ENCODE measurements around the gene NFYA. TPM values are rescaled to one million over a fixed set of nuclear protein-coding genes. Genes with fewer than 3 reads are reported as not detected.

NFYA gene
- total and polyA plus RNA-seq, 2 of the 13 experiments (the other 11 are each of a cell fraction or from before 2014, with no cell fraction given): 16.0 to 22.9 TPM

DNA sequence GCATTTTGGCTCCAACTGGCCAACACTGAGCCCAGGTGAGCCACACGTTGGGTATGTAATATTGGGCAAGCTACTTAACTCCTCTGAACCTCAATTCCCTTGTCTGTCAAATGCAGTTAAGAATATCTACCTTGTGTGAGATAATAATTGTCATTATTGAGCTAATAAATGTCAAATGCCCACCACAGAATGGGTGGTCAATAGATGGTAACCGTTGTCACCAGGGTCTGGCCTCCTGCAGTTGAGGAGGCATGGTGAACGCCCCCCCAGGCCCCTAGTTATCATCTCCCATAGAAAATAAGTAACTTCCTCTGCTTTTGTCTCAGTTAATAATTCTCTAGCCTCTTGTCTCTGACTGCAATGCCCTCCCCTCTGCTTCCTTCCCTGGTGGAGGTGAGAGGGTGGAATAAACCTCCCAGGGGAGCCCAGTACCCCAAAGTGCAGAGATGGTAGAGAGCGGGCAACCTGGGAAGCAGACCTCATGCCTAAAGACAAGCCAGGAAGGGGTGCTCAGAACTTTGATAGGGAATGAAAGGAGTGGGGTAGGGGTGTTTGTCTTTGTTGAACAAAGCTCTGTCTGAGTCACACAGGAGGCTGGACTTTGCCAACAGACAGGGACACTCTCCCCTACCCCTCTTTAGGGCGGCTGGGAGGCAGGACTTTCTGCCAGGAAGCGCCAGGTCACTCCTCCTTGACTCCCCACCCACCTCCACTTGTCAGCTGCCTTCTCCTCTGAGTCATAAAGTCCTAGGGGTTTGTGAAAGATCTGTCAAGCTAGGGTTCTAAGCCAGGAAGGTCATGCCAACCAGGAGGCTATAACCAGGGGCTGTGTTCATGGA lies 32.5 kb upstream of the NFYA start (continued):
- TF ChIP-seq SRSF1 (optimal IDR thresholded peaks at IDR 0.05; ENCODE audit: low read depth, low read length): no peak
- TF ChIP-seq MAF1 (CRISPR knock-in tag; IDR thresholded peaks at IDR 0.05; ENCODE audit: borderline replicate concordance): no peak
- TF ChIP-seq TEAD3 (CRISPR knock-in tag; optimal IDR thresholded peaks at IDR 0.05; ENCODE audit: borderline replicate concordance): no peak
- TF ChIP-seq HDAC2 (CRISPR knock-in tag; IDR thresholded peaks at IDR 0.05): peak; percentile 66; the same call in 1 of the 2 replicates
- TF ChIP-seq, protein P1, sequence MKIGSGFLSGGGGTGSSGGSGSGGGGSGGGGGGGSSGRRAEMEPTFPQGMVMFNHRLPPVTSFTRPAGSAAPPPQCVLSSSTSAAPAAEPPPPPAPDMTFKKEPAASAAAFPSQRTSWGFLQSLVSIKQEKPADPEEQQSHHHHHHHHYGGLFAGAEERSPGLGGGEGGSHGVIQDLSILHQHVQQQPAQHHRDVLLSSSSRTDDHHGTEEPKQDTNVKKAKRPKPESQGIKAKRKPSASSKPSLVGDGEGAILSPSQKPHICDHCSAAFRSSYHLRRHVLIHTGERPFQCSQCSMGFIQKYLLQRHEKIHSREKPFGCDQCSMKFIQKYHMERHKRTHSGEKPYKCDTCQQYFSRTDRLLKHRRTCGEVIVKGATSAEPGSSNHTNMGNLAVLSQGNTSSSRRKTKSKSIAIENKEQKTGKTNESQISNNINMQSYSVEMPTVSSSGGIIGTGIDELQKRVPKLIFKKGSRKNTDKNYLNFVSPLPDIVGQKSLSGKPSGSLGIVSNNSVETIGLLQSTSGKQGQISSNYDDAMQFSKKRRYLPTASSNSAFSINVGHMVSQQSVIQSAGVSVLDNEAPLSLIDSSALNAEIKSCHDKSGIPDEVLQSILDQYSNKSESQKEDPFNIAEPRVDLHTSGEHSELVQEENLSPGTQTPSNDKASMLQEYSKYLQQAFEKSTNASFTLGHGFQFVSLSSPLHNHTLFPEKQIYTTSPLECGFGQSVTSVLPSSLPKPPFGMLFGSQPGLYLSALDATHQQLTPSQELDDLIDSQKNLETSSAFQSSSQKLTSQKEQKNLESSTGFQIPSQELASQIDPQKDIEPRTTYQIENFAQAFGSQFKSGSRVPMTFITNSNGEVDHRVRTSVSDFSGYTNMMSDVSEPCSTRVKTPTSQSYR (CRISPR knock-in tag; IDR thresholded peaks at IDR 0.05; ENCODE audit: borderline replicate concordance): no peak
- TF ChIP-seq MAFG (CRISPR knock-in tag; IDR thresholded peaks at IDR 0.05): no peak
- TF ChIP-seq, protein P2, sequence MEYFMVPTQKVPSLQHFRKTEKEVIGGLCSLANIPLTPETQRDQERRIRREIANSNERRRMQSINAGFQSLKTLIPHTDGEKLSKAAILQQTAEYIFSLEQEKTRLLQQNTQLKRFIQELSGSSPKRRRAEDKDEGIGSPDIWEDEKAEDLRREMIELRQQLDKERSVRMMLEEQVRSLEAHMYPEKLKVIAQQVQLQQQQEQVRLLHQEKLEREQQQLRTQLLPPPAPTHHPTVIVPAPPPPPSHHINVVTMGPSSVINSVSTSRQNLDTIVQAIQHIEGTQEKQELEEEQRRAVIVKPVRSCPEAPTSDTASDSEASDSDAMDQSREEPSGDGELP (IDR thresholded peaks at IDR 0.05; ENCODE audit: borderline replicate concordance, low read depth): peak; percentile 89
- TF ChIP-seq ZNF781 (CRISPR knock-in tag; IDR thresholded peaks at IDR 0.05; ENCODE audit: borderline replicate concordance, not compliant biosample characterization): no peak
- TF ChIP-seq U2AF2 (IDR thresholded peaks at IDR 0.05; ENCODE audit: low read depth, low read length): no peak
- TF ChIP-seq SALL1 (CRISPR knock-in tag; IDR thresholded peaks at IDR 0.05): peak; percentile 80
- no peak for TF ChIP-seq ZNF546 (CRISPR knock-in tag; conservative IDR thresholded peaks at IDR 0.05)
- peak; percentile 73; the same call in 1 of the 2 replicates for TF ChIP-seq YEATS4 (CRISPR knock-in tag; IDR thresholded peaks at IDR 0.05; ENCODE audit: borderline replicate concordance)
- TF ChIP-seq ADNP (CRISPR knock-in tag; IDR thresholded peaks at IDR 0.05): no peak
- TF ChIP-seq, protein P3, sequence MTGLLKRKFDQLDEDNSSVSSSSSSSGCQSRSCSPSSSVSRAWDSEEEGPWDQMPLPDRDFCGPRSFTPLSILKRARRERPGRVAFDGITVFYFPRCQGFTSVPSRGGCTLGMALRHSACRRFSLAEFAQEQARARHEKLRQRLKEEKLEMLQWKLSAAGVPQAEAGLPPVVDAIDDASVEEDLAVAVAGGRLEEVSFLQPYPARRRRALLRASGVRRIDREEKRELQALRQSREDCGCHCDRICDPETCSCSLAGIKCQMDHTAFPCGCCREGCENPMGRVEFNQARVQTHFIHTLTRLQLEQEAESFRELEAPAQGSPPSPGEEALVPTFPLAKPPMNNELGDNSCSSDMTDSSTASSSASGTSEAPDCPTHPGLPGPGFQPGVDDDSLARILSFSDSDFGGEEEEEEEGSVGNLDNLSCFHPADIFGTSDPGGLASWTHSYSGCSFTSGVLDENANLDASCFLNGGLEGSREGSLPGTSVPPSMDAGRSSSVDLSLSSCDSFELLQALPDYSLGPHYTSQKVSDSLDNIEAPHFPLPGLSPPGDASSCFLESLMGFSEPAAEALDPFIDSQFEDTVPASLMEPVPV (CRISPR knock-in tag; IDR thresholded peaks at IDR 0.05): no peak; the same call in 1 of the 2 replicates
- 0 out of 2 replicates have a peak, but pooled peaks have one; percentile 12 for TF ChIP-seq KMT2B (CRISPR knock-in tag; IDR thresholded peaks at IDR 0.05)
- TF ChIP-seq ZNF562 (CRISPR knock-in tag; IDR thresholded peaks at IDR 0.05; ENCODE audit: borderline replicate concordance): no peak
- no peak for TF ChIP-seq CBFB (CRISPR knock-in tag; IDR thresholded peaks at IDR 0.05)
- TF ChIP-seq, protein P4, sequence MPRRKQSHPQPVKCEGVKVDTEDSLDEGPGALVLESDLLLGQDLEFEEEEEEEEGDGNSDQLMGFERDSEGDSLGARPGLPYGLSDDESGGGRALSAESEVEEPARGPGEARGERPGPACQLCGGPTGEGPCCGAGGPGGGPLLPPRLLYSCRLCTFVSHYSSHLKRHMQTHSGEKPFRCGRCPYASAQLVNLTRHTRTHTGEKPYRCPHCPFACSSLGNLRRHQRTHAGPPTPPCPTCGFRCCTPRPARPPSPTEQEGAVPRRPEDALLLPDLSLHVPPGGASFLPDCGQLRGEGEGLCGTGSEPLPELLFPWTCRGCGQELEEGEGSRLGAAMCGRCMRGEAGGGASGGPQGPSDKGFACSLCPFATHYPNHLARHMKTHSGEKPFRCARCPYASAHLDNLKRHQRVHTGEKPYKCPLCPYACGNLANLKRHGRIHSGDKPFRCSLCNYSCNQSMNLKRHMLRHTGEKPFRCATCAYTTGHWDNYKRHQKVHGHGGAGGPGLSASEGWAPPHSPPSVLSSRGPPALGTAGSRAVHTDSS (CRISPR knock-in tag; conservative IDR thresholded peaks at IDR 0.05): no peak
- peak; percentile 84; the same call in 1 of the 2 replicates for TF ChIP-seq MEIS1 (CRISPR knock-in tag; IDR thresholded peaks at IDR 0.05; ENCODE audit: borderline replicate concordance)
- no peak for TF ChIP-seq ZNF577 (CRISPR knock-in tag; IDR thresholded peaks at IDR 0.05; ENCODE audit: borderline replicate concordance, low read depth)
- TF ChIP-seq ZNF660 (CRISPR knock-in tag; IDR thresholded peaks at IDR 0.05; ENCODE audit: borderline replicate concordance, low read depth): no peak
